Measurements from ENCODE around the gene DMD.
"Not testable (repeated sequence)": the region's sequence is repeated elsewhere in the genome, so short reads cannot be mapped to it uniquely, and the experiment has no call there.

DMD gene

GRCh38 chrX:33211356-33212260, at the start of gene DMD:
Gene DMD, minus strand, starts transcription at chrX:33211549. Its CDS starts 237 bp downstream, at chrX:33211312.
- DNase-seq, result no peak

DNA sequence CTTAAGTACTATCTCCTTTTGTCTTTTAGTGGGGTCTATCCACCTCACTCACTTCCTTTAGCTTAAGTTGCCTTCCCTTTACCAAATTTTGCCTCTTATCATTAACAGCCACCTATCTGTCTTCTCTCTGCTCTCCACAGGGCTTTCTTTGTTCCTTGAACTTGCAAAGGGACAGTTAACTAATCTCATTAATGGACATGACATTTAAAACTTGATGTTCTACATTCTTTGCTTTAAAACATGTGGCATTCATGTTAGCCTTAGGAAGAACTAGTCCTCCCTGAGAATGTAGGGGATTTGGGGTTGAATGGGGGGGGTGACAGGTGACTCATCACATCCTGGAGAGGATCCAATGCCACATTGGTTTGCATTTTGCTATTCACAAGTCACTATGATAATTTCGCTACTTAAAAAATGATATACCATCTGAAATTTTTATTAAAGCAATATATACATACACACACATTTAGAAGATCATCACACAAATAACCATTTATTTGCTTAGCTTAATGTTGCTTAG, 41.0 kb upstream of the DMD start:
- DNase-seq, result no peak

DNA sequence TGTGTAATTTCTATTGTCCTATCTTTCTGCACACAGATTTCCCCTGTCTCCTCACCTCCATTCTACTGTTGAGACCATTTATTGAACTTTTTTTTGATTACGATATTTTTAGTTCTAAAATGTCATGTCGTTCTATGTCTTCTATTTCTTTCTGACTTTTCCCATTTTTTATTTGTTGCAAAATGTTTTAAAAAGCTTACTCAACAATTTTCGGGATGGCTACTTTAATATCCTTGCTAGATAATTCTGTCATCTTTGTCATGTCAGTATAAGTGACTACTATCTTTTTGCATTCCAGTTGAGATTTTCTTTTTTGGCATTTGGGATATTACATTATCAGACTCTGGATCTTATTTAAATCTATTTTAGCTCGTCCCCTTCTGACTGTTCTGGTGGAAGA, 7.5 kb upstream of the DMD start:
- DNase-seq, result no peak

GRCh38 chrX:33210156-33210555, 1.2 kb downstream of the DMD start:
- DNase-seq, result no peak

DNA sequence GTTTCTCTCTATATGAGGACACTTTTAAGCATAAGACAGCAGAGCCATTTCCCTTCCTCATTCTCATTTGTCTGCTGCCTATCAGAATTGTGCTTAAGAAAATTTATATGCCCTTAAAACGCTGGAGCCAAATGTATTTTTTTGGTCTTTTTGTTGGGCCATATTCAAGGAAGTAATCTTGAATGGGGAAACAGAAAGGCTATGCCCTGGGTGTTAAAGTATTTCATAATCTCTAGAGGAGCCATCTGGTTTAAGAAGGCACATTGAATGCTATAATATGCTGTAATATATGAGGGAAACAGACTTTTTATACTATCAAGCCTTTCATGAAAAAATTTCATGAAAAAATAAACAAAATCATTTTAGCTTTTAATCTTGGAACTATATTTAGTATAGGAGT, 4.3 kb downstream of the DMD start:
- DNase-seq, result no peak

- DNase-seq, result no peak
Measured at GRCh38 chrX:33205321-33205720, 6.0 kb downstream of the DMD start.

DNA sequence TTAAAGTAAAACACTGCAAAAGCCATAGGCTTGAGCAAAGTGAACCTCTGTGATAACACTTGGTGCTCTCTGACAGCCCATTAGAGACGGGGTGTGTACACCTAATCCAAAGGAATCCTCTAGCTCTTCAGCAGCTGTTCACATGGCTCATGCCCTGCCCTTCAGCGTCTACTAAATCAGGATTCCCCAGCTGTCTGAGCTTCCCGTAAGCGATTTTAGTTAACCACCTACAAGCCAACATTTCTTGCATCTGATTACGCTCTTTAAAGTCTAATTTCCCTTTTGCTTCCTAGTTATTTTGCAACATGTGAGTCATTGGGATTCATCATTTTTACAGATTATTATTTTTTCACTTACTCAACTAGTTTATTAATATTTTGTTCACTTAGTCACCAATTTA, 6.5 kb downstream of the DMD start:
- DNase-seq, result peak in 1 of 2 experiments; percentile 1

GRCh38 chrX:33198561-33199279, 12.6 kb downstream of the DMD start:
- DNase-seq, result no peak

DNA sequence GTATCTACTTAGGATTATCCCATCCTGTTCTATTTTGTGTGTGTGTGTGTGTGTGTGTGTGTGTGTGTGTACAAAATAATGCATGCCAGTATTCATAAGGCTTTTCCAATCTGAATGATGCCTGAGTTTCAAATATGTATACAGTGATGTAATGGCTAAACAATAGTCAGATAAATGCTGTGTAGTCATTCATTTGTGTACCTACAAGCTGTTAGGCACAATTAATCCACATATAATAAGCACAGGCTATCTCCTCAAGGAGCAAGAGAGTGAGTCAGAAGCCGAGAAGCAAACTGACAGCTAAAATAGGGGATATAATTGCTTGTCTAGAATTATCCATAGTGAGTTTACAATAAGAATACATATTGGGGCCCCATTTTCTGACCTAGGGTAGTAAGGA, 15.7 kb downstream of the DMD start:
- no peak for DNase-seq

GRCh38 chrX:33194876-33195433, 16.4 kb downstream of the DMD start:
- no peak for DNase-seq

GRCh38 chrX:33194289-33194688, 17.1 kb downstream of the DMD start:
- DNase-seq, result no peak

DNA sequence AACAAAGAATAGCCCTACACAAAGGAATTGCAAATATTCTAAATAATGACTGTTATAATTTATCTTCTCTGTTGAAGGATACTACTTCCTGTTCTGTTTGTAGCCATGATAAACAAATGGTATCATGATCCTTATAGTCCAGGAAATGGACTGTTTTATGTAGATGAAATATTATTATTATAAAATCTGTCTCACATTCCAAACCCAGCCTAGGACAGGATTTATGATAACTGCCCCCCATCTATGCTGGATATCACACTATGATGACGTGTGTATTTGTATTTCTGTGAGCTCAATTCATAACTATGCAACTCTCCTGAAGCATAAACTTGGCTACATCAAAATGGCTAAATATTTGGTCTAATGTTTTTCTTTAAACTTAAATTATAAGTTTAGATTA, 21.3 kb downstream of the DMD start:
- no peak for DNase-seq

- DNase-seq, result no peak
Measured at GRCh38 chrX:33188881-33189280, 22.5 kb downstream of the DMD start.

GRCh38 chrX:33188286-33188685, 23.1 kb downstream of the DMD start:
- DNase-seq, result no peak

DNA sequence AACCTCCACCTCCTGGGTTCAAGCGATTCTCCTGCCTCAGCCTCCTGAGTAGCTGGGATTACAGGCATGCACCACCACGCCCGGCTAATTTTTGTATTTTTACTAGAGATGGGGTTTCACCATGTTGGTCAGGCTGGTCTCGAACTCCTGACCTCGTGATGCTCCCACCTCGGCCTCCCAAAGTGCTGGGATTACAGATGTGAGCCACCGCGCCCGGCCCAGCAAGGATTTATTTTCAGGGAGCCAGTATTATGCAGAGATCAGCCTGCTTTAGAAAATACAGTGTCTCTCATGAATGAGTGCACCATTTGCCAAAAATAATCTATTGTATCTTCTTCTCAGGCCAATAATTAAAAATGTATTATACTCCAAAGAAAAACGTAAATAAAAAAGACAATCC, 26.5 kb downstream of the DMD start:
- DNase-seq, result not testable (repeated sequence)

DNA sequence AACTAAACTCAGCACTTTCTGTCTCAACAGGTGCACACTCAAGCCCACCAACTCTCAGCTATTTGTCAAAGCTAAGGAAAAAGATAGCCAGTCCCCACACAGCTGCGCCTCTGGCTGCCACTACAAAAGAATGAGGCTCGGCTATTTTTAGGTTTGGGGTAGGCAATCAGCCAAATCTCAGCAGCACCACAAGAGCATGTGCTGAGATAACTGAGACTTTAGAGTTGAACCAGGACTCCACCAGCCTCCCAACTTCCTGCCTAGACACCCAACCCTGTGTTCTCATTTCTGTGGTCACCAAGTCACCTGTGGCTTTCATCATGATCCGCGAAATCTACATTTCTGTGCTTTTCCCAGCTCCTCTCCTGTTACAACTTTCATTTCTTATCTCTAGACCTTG, 28.0 kb downstream of the DMD start:
- DNase-seq, result peak; percentile 31 to 54

- no peak for DNase-seq
Measured at GRCh38 chrX:33178690-33179089, 32.7 kb downstream of the DMD start.

DNA sequence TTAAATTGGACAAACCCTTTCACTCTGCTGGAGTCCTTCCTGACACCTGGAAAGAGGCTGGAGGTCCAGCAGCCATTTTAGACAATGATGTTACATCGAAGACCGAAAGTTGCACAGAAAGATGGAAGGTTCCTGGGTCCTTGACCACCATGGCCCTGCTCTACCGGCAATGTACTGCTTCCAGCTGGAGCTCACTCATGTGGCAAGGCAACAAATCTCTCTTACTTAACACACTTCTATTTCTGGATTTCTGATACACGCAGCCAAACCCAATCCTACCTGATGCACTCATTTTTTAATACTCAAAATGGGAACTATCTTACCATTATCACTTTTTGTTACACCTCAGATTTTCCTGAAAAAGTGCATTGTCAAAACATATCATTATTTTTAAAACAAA, 33.1 kb downstream of the DMD start:
- DNase-seq, result no peak

- DNase-seq, result no peak
Measured at GRCh38 chrX:33175201-33175600, 36.1 kb downstream of the DMD start.

- no peak for DNase-seq
Measured at GRCh38 chrX:33171041-33171440, 40.3 kb downstream of the DMD start.

GRCh38 chrX:33161829-33162228, 49.5 kb downstream of the DMD start:
- no peak for DNase-seq

DNA sequence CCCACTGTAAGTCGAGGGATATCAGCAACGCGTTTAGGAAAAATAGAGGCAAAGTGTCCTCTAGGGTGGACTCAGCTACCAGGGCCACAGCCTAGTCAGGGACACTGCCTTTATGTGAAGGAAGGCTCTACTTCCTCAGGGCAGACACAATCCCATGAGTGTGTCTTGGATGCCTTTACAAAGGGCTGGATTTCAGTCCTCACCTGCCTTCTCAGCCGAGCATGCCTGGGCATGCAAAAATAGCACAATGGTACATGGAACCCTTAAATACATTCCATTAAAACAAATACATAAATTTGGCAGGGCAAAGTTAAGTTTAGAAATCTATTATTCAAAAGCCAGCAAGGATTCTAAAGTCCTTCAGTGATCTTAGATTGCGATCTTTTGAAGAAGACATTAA, 51.1 kb downstream of the DMD start:
- DNase-seq, result no peak

- DNase-seq, result no peak
Measured at GRCh38 chrX:33156152-33156726, 55.1 kb downstream of the DMD start.
